ENCODE results near the gene PFN3. TPM values are rescaled to one million over a fixed set of nuclear protein-coding genes. Genes with fewer than 3 reads are reported as not detected.

The PFN3 gene
- total and polyA plus RNA-seq, 12 donors, result not detected

GRCh38 chr5:177439518-177440053 lies 39.1 kb upstream of the PFN3 start:
- no peak for DNase-seq
- WGBS, 4 donors, result 87 to 99% (median 97%) methylated on average over 4 of the region's 4 CpGs
- Histone ChIP-seq H3K9me3 (replicated peaks in 1 of 3) (no peaks in the 10 kb centered on the region), H3K27me3 (no peaks in the 10 kb centered on the region), H3K4me1 (replicated peaks in 1 of 2) (peaks cover 0 to 4% of the 10 kb centered on the region in 2 donors), H3K4me3 (no peak overlapping the region), H3K36me3 (replicated peaks in 1 of 2) (peaks cover 0 to 31% of the 10 kb centered on the region in 2 donors), H3K27ac (peak overlapping the region in 1 of 5 donors; percentile 51)
- no peak for TF ChIP-seq POLR2A (IDR thresholded peaks at IDR 0.05)
- TF ChIP-seq, protein P1, sequence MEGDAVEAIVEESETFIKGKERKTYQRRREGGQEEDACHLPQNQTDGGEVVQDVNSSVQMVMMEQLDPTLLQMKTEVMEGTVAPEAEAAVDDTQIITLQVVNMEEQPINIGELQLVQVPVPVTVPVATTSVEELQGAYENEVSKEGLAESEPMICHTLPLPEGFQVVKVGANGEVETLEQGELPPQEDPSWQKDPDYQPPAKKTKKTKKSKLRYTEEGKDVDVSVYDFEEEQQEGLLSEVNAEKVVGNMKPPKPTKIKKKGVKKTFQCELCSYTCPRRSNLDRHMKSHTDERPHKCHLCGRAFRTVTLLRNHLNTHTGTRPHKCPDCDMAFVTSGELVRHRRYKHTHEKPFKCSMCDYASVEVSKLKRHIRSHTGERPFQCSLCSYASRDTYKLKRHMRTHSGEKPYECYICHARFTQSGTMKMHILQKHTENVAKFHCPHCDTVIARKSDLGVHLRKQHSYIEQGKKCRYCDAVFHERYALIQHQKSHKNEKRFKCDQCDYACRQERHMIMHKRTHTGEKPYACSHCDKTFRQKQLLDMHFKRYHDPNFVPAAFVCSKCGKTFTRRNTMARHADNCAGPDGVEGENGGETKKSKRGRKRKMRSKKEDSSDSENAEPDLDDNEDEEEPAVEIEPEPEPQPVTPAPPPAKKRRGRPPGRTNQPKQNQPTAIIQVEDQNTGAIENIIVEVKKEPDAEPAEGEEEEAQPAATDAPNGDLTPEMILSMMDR (IDR thresholded peaks at IDR 0.05), result no peak
- intact Hi-C loops (cut with DNase I), result no loop called here

GRCh38 chr5:177438468-177438867 lies 38.0 kb upstream of the PFN3 start:
- Histone ChIP-seq H3K27ac (no peak overlapping the region), H3K27me3 (no peaks in the 10 kb centered on the region), H3K4me1 (replicated peaks in 1 of 2) (peaks cover 0 to 4% of the 10 kb centered on the region in 2 donors), H3K36me3 (replicated peaks in 1 of 2) (peaks cover 0 to 42% of the 10 kb centered on the region in 2 donors), H3K4me3 (no peak overlapping the region), H3K9me3 (replicated peaks in 1 of 3) (no peaks in the 10 kb centered on the region)
- 91 to 96% (median 94%) methylated on average over 9 to 10 of the region's 10 CpGs for WGBS, 4 donors
- intact Hi-C loops (cut with DNase I), result no loop called here
- DNase-seq, result peak in 1 of 7 donors; percentile 11
- TF ChIP-seq, protein P1 (IDR thresholded peaks at IDR 0.05), result no peak
- TF ChIP-seq POLR2A (IDR thresholded peaks at IDR 0.05), result no peak

DNA sequence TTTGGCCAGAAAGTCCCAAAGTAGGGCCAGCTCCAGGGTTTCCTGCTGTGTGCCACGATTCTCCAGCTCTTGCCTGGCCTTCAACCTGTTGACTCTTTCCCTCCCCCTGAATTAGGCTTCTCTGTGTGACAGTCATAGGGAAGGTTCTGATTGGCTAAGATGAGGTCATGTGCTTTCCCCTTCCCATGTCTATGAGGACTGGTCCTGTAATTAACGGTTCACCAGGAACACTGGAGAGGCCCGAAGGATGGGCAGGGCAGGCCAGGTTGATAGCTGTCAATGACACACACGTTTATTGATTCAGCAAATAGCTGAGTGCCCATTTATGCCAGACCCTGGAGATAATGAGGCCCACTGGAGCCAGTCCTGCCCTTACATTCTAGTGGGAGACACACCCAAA lies 37.2 kb upstream of the PFN3 start:
- H3K36me3 ChIP-seq (replicated peaks in 1 of 2), result peaks cover 0 to 50% of the 10 kb centered on the region in 2 donors
- 67 to 89% (median 79%) methylated on average over 4 of the region's 4 CpGs for WGBS, 4 donors
- TF ChIP-seq POLR2A (IDR thresholded peaks at IDR 0.05), result no peak
- TF ChIP-seq, protein P1 (IDR thresholded peaks at IDR 0.05), result no peak
- H3K27ac ChIP-seq, result no peak overlapping the region
- H3K4me1 ChIP-seq (replicated peaks in 1 of 2), result peaks cover 0 to 4% of the 10 kb centered on the region in 2 donors
- no peak overlapping the region for H3K4me3 ChIP-seq
- intact Hi-C loops (cut with DNase I), result no loop called here
- no peaks in the 10 kb centered on the region for H3K27me3 ChIP-seq
- no peak for DNase-seq
- no peaks in the 10 kb centered on the region for H3K9me3 ChIP-seq (replicated peaks in 1 of 3)

- TF ChIP-seq POLR2A (IDR thresholded peaks at IDR 0.05), result no peak
- TF ChIP-seq, protein P1 (IDR thresholded peaks at IDR 0.05), result no peak
- Histone ChIP-seq H3K27ac (peak overlapping the region in 1 of 5 donors; percentile 58), H3K4me1 (replicated peaks in 1 of 2) (peaks cover 0 to 4% of the 10 kb centered on the region in 2 donors), H3K9me3 (replicated peaks in 1 of 3) (no peaks in the 10 kb centered on the region), H3K27me3 (no peaks in the 10 kb centered on the region), H3K36me3 (replicated peaks in 1 of 2) (peaks cover 0 to 47% of the 10 kb centered on the region in 2 donors), H3K4me3 (no peak overlapping the region)
- intact Hi-C loops (cut with DNase I), result no loop called here
- 92 to 94% (median 94%) methylated on average over 20 to 37 of the region's 37 CpGs for WGBS, 4 donors
- peak in 1 of 7 donors; percentile 19 for DNase-seq
Observed at GRCh38 chr5:177435847-177436536, 35.5 kb upstream of the PFN3 start.

Measured in adrenal gland (tissue), 12 donors.